ENCODE results near the gene ZNF501.
A peak's percentile ranks its signal among the peaks of the same experiment; 100 is the strongest.

ZNF501 gene

GRCh38 chr3:44729384-44729910 is at the start of gene ZNF501:
ZNF501 (plus strand) TSS chr3:44729635; CDS start chr3:44734422, 4,787 bp downstream.
- Mint-ChIP-seq H3K27ac (peak within 1 kb of the TSS; percentile 79), H3K27me3 (ENCODE audit: low read depth) (no peaks in the 10 kb centered on the region), H3K4me3 (peak within 1 kb of the TSS; percentile 95), H3K9me3 (peaks cover 84% of the 10 kb centered on the region), H3K4me1 (ENCODE audit: low read depth) (peaks cover 8% of the 10 kb centered on the region), H3K36me3 (ENCODE audit: low read depth) (peaks cover 42% of the 10 kb centered on the region)
- peak; percentile 78 for DNase-seq (ENCODE audit: low spot score)

DNA sequence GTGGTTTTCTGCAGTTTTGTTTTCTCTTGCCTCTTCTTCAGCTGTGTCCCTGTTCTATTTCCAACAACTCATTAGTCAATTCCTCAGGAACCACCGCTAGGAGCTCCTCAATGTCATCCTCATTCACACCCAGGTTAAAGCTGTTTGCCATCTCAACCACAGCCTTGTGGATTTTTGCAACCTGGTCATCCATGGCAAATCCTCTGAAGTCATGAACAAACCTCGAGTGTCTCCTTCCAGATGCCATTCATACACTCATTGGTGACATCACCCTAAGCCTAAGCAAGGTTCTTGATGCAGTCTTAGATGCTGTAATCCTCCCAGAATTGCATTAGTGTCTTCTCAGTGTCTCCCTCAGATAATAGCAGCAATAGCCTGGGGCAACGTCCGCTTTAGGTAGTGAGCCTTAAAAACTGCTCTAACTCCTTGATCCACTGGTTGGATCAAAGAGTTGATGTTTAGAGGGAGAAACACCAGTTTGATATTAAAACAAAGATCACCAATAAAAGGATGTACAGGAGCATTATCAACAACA is 48.4 kb upstream of the ZNF501 start:
- peaks cover 41% of the 10 kb centered on the region for H3K9me3 Mint-ChIP-seq
- DNase-seq (ENCODE audit: low spot score): no peak

GRCh38 chr3:44682182-44682896 is 47.1 kb upstream of the ZNF501 start:
- H3K9me3 Mint-ChIP-seq: peaks cover 50% of the 10 kb centered on the region
- peaks cover 3% of the 10 kb centered on the region for H3K4me1 Mint-ChIP-seq (ENCODE audit: low read depth)
- H3K27ac Mint-ChIP-seq: no peak overlapping the region
- peaks cover 16% of the 10 kb centered on the region for H3K36me3 Mint-ChIP-seq (ENCODE audit: low read depth)
- H3K27me3 Mint-ChIP-seq (ENCODE audit: low read depth): peaks cover 9% of the 10 kb centered on the region
- no peak overlapping the region for H3K4me3 Mint-ChIP-seq
- DNase-seq (ENCODE audit: low spot score): no peak

More for the DNA sequence above, 48.4 kb upstream of the ZNF501 start:
- no peak overlapping the region for H3K4me3 Mint-ChIP-seq
- H3K36me3 Mint-ChIP-seq (ENCODE audit: low read depth): peaks cover 16% of the 10 kb centered on the region
- H3K27ac Mint-ChIP-seq: no peak overlapping the region
- peaks cover 9% of the 10 kb centered on the region for H3K27me3 Mint-ChIP-seq (ENCODE audit: low read depth)
- peaks cover 3% of the 10 kb centered on the region for H3K4me1 Mint-ChIP-seq (ENCODE audit: low read depth)

DNA sequence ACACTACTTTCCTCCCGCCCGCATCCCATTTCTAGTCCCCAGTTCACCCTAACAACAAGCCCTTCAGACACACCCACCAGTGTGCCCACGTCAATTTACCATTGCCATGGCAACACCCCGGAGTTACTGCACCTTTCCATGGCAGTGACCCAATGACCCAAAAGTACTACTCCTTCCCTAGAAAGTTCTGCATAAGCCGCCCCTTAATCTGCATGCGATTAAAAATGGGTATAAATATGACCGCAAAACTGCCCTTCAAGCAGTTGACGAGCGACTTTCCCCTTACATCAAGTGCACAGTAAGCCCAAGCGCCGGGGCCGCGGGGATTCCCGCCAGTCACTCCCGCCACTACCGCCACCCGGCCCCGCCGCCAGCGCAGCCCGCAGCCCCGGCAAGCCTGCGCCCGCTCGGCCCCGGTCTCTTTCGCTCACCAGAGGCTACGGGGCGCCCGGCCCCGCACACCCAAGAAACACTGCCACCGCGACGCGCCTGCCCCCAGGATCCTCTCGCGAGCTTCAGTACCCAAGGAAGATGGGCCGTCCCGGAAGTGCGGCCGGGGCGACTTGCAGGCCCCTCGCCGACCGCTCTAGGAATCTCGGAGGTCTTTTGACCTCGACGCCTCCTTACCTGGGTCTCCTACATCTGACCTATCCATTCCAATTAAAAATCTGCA is 44.2 kb upstream of the ZNF501 start:
- H3K9me3 Mint-ChIP-seq: peaks cover 63% of the 10 kb centered on the region
- no peak overlapping the region for H3K27ac Mint-ChIP-seq
- peak overlapping the region; percentile 87 for H3K4me3 Mint-ChIP-seq
- peaks cover 9% of the 10 kb centered on the region for H3K27me3 Mint-ChIP-seq (ENCODE audit: low read depth)
- peaks cover 16% of the 10 kb centered on the region for H3K36me3 Mint-ChIP-seq (ENCODE audit: low read depth)
- DNase-seq (ENCODE audit: low spot score): peak; percentile 15
- H3K4me1 Mint-ChIP-seq (ENCODE audit: low read depth): peaks cover 3% of the 10 kb centered on the region

- Mint-ChIP-seq H3K36me3 (ENCODE audit: low read depth) (peaks cover 14% of the 10 kb centered on the region), H3K27me3 (ENCODE audit: low read depth) (peaks cover 9% of the 10 kb centered on the region), H3K9me3 (peaks cover 60% of the 10 kb centered on the region), H3K4me1 (ENCODE audit: low read depth) (peaks cover 3% of the 10 kb centered on the region), H3K4me3 (no peak overlapping the region), H3K27ac (no peak overlapping the region)
- no peak for DNase-seq (ENCODE audit: low spot score)
These were observed 41.5 kb upstream of the ZNF501 start for GRCh38 chr3:44687898-44688297.

GRCh38 chr3:44712455-44713075 is 16.9 kb upstream of the ZNF501 start, which contains the start of gene ZNF502:
ZNF502 (plus strand) TSS chr3:44712660; CDS start chr3:44720262, 7,602 bp downstream.
- Mint-ChIP-seq H3K27me3 (ENCODE audit: low read depth) (no peaks in the 10 kb centered on the region), H3K9me3 (peaks cover 64% of the 10 kb centered on the region), H3K4me1 (ENCODE audit: low read depth) (no peaks in the 10 kb centered on the region), H3K4me3 (peak within 1 kb of the TSS; percentile 79), H3K27ac (peak within 1 kb of the TSS; percentile 26), H3K36me3 (ENCODE audit: low read depth) (peaks cover 13% of the 10 kb centered on the region)
- peak; percentile 14 for DNase-seq (ENCODE audit: low spot score)

GRCh38 chr3:44721231-44722102 is 8.0 kb upstream of the ZNF501 start:
- Mint-ChIP-seq H3K4me1 (ENCODE audit: low read depth) (no peaks in the 10 kb centered on the region), H3K27ac (no peak overlapping the region), H3K27me3 (ENCODE audit: low read depth) (no peaks in the 10 kb centered on the region), H3K9me3 (peaks cover 79% of the 10 kb centered on the region), H3K36me3 (ENCODE audit: low read depth) (peaks cover 14% of the 10 kb centered on the region), H3K4me3 (no peak overlapping the region)
- no peak for DNase-seq (ENCODE audit: low spot score)

DNA sequence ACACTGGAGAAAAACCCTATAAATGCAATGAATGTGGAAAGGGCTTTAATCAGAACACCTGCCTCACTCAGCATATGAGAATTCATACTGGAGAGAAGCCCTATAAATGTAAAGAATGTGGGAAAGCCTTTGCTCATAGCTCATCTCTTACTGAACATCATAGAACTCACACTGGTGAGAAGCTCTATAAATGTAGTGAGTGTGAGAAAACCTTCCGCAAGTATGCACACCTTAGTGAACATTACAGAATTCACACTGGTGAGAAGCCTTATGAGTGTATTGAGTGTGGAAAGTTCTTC is 7.4 kb upstream of the ZNF501 start:
- Mint-ChIP-seq H3K9me3 (peaks cover 74% of the 10 kb centered on the region), H3K4me3 (no peak overlapping the region), H3K36me3 (ENCODE audit: low read depth) (peaks cover 14% of the 10 kb centered on the region), H3K4me1 (ENCODE audit: low read depth) (no peaks in the 10 kb centered on the region), H3K27me3 (ENCODE audit: low read depth) (no peaks in the 10 kb centered on the region), H3K27ac (no peak overlapping the region)
- DNase-seq (ENCODE audit: low spot score): no peak

- Mint-ChIP-seq H3K27me3 (ENCODE audit: low read depth) (no peaks in the 10 kb centered on the region), H3K9me3 (peaks cover 81% of the 10 kb centered on the region), H3K4me1 (ENCODE audit: low read depth) (peaks cover 4% of the 10 kb centered on the region), H3K36me3 (ENCODE audit: low read depth) (peaks cover 31% of the 10 kb centered on the region), H3K4me3 (no peak overlapping the region), H3K27ac (no peak overlapping the region)
- no peak for DNase-seq (ENCODE audit: low spot score)
These were observed 5.3 kb downstream of the ZNF501 start for GRCh38 chr3:44734646-44735168.

- Mint-ChIP-seq H3K27me3 (ENCODE audit: low read depth) (no peaks in the 10 kb centered on the region), H3K27ac (peak overlapping the region; percentile 92), H3K4me3 (peak overlapping the region; percentile 92), H3K9me3 (peaks cover 43% of the 10 kb centered on the region), H3K4me1 (ENCODE audit: low read depth) (peaks cover 17% of the 10 kb centered on the region), H3K36me3 (ENCODE audit: low read depth) (peaks cover 72% of the 10 kb centered on the region)
- no peak for DNase-seq (ENCODE audit: low spot score)
These were observed 31.6 kb downstream of the ZNF501 start for GRCh38 chr3:44761101-44761423.

GRCh38 chr3:44761424-44762169 is 32.2 kb downstream of the ZNF501 start, which contains the start of the genes KIAA1143 and KIF15:
KIAA1143 (minus strand) TSS chr3:44761619; CDS start chr3:44761602, 17 bp downstream.
KIF15 (plus strand) TSS chr3:44761794; CDS start chr3:44761866, 72 bp downstream.
- peak within 1 kb of the TSS; percentile 92 for H3K27ac Mint-ChIP-seq
- peak within 1 kb of the TSS; percentile 92 for H3K4me3 Mint-ChIP-seq
- peaks cover 17% of the 10 kb centered on the region for H3K4me1 Mint-ChIP-seq (ENCODE audit: low read depth)
- H3K9me3 Mint-ChIP-seq: peaks cover 43% of the 10 kb centered on the region
- no peaks in the 10 kb centered on the region for H3K27me3 Mint-ChIP-seq (ENCODE audit: low read depth)
- peaks cover 72% of the 10 kb centered on the region for H3K36me3 Mint-ChIP-seq (ENCODE audit: low read depth)
- DNase-seq (ENCODE audit: low spot score): peak; percentile 97

DNA sequence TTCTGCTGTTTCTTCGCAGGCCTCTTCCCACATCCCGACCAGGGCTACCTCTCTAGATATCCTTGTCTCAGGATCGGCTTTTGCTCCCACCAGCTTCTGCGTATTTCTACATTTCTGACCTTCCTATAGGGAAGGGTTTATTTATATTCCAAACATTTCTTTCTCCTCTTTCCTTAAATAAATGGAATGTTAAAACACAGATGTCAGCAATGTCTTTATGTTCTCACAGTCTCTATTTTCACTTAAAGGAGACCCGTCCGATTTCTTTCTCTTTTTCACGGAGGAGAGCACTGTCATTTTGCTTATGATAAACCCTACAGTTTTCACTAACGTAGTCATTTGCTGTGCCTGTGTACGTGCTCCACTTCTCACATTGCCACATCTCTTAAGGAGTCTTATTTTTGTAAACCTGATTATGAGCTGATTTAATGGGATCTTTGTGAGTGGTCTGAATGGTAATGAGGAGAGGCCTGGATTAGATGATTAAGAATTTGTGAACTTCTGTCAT is 32.8 kb downstream of the ZNF501 start:
- no peaks in the 10 kb centered on the region for H3K27me3 Mint-ChIP-seq (ENCODE audit: low read depth)
- DNase-seq (ENCODE audit: low spot score): no peak
- H3K9me3 Mint-ChIP-seq: peaks cover 42% of the 10 kb centered on the region
- peaks cover 72% of the 10 kb centered on the region for H3K36me3 Mint-ChIP-seq (ENCODE audit: low read depth)
- H3K27ac Mint-ChIP-seq: peak overlapping the region; percentile 92
- H3K4me1 Mint-ChIP-seq (ENCODE audit: low read depth): peaks cover 17% of the 10 kb centered on the region
- peak overlapping the region; percentile 92 for H3K4me3 Mint-ChIP-seq
